Spinal cord (tissue), 10 donors: ENCODE data around the gene MYLIP. TPM values are rescaled to one million over a fixed set of nuclear protein-coding genes. Genes with fewer than 3 reads are reported as not detected.

Experiments
- DNase-seq, 6 donors: peaks; one replicate each; pipeline versions ENCODE4 v3.0.0 to v3.0.0-alpha.2; 2013 to 2015; ENCODE audit warnings: low spot score in 6 of 6, low read depth in 4 of 6
- H3K27ac ChIP-seq: one replicate; pipeline ENCODE4 v1.5.1; 2013; ENCODE audit warnings: low read depth, low read length, control low read depth
- H3K27me3 ChIP-seq: one replicate; pipeline ENCODE4 v1.6.1; 2013; ENCODE audit warnings: low read length; ENCODE audit not compliant: control insufficient read depth, insufficient read depth
- H3K36me3 ChIP-seq: one replicate; pipeline ENCODE4 v1.6.1; 2013; ENCODE audit warnings: low read length; ENCODE audit not compliant: control insufficient read depth, insufficient read depth
- H3K4me1 ChIP-seq: one replicate; pipeline ENCODE4 v1.6.1; 2013; ENCODE audit warnings: low read length; ENCODE audit not compliant: control insufficient read depth, insufficient read depth
- H3K4me3 ChIP-seq: one replicate; pipeline ENCODE4 v1.5.1; 2013; ENCODE audit warnings: low read depth, low read length, control low read depth
- H3K9me3 ChIP-seq: one replicate; pipeline ENCODE4 v1.6.1; 2013; ENCODE audit warnings: low read length; ENCODE audit not compliant: control insufficient read depth, insufficient read depth
- WGBS: methylation state at CpG from one replicate; pipeline ENCODE4 v1.1.5; 2013; ENCODE audit warnings: missing lambda C conversion rate; ENCODE audit not compliant: insufficient coverage; 5-methylcytosine and 5-hydroxymethylcytosine counted together
- polyA plus RNA-seq, 2 donors: library from polyadenylated mRNA; unstranded; fragments of 120-200 nt; gene quantifications; one replicate each; pipeline ENCODE4 v1.2.1, GENCODE V29; 2013; ENCODE audit not compliant: insufficient read length in 2 of 2
- total RNA-seq, 2 donors: library from RNA; depleted of rRNA in 1 of 2; stranded (reverse); fragments of 120-200 nt in 1 of 2; fragments of >200 nt in 1 of 2; gene quantifications; one replicate each; pipeline versions ENCODE4 v1.2.3 to v1.2.4, GENCODE V29; 2013 to 2014
- donor health status: healthy.

MYLIP gene
- total and polyA plus RNA-seq, 4 donors = 16.7 to 24.1 (median 18.8) TPM

GRCh38 chr6:16148498-16148897 is 19.6 kb downstream of the MYLIP start:
- no CpG with 5 or more reads among the region's 2 CpGs for WGBS
- no peak overlapping the region for H3K27ac ChIP-seq
- no peaks in the 10 kb centered on the region for H3K27me3 ChIP-seq
- DNase-seq = no peak
- H3K36me3 ChIP-seq = peaks cover 10% of the 10 kb centered on the region
- H3K4me3 ChIP-seq = no peak overlapping the region
- peaks cover 6% of the 10 kb centered on the region for H3K4me1 ChIP-seq
- H3K9me3 ChIP-seq = no peaks in the 10 kb centered on the region

GRCh38 chr6:16149305-16149704 is 20.4 kb downstream of the MYLIP start:
- Histone ChIP-seq H3K27ac (no peak overlapping the region), H3K4me1 (peaks cover 6% of the 10 kb centered on the region), H3K27me3 (no peaks in the 10 kb centered on the region), H3K36me3 (peaks cover 8% of the 10 kb centered on the region), H3K4me3 (no peak overlapping the region), H3K9me3 (no peaks in the 10 kb centered on the region)
- WGBS = 96% methylated on average over 2 of the region's 2 CpGs
- no peak for DNase-seq

- WGBS = 94% methylated on average over 7 of the region's 7 CpGs
- H3K4me3 ChIP-seq = no peak overlapping the region
- H3K9me3 ChIP-seq = no peaks in the 10 kb centered on the region
- no peaks in the 10 kb centered on the region for H3K27me3 ChIP-seq
- H3K4me1 ChIP-seq = peaks cover 4% of the 10 kb centered on the region
- no peak overlapping the region for H3K27ac ChIP-seq
- peaks cover 3% of the 10 kb centered on the region for H3K36me3 ChIP-seq
- DNase-seq = no peak
These were observed 21.2 kb downstream of the MYLIP start for GRCh38 chr6:16150098-16150497.

GRCh38 chr6:16153211-16153820 is 24.4 kb downstream of the MYLIP start:
- 80% methylated on average over 2 of the region's 9 CpGs for WGBS
- Histone ChIP-seq H3K27ac (no peak overlapping the region), H3K36me3 (no peaks in the 10 kb centered on the region), H3K4me1 (no peaks in the 10 kb centered on the region), H3K4me3 (no peak overlapping the region), H3K9me3 (no peaks in the 10 kb centered on the region), H3K27me3 (no peaks in the 10 kb centered on the region)
- DNase-seq = peak in 1 of 6 donors; percentile 67

- Histone ChIP-seq H3K36me3 (no peaks in the 10 kb centered on the region), H3K27ac (no peak overlapping the region), H3K4me1 (peaks cover 5% of the 10 kb centered on the region), H3K4me3 (no peak overlapping the region), H3K9me3 (no peaks in the 10 kb centered on the region), H3K27me3 (no peaks in the 10 kb centered on the region)
- WGBS = 83% methylated on average over 1 of the region's 2 CpGs
- DNase-seq = peak in 1 of 6 donors; percentile 35
These were observed 26.0 kb downstream of the MYLIP start for GRCh38 chr6:16154904-16155303.

- peaks cover 5% of the 10 kb centered on the region for H3K4me1 ChIP-seq
- no peak overlapping the region for H3K27ac ChIP-seq
- WGBS = 85% methylated on average over 1 of the region's 3 CpGs
- H3K36me3 ChIP-seq = no peaks in the 10 kb centered on the region
- H3K4me3 ChIP-seq = no peak overlapping the region
- H3K9me3 ChIP-seq = no peaks in the 10 kb centered on the region
- H3K27me3 ChIP-seq = no peaks in the 10 kb centered on the region
- peak in 1 of 6 donors; percentile 20 for DNase-seq
These were observed 28.6 kb downstream of the MYLIP start for GRCh38 chr6:16157492-16157891.

- 61% methylated on average over 11 of the region's 11 CpGs for WGBS
- H3K27me3 ChIP-seq = no peaks in the 10 kb centered on the region
- H3K27ac ChIP-seq = no peak overlapping the region
- H3K36me3 ChIP-seq = no peaks in the 10 kb centered on the region
- H3K9me3 ChIP-seq = no peaks in the 10 kb centered on the region
- peaks cover 5% of the 10 kb centered on the region for H3K4me1 ChIP-seq
- H3K4me3 ChIP-seq = no peak overlapping the region
- DNase-seq = peak in 2 of 6 donors; percentile 72 to 78
These were observed 29.0 kb downstream of the MYLIP start for GRCh38 chr6:16157909-16158308.

GRCh38 chr6:16158943-16159557 is 30.2 kb downstream of the MYLIP start:
- Histone ChIP-seq H3K36me3 (no peaks in the 10 kb centered on the region), H3K4me3 (no peak overlapping the region), H3K27me3 (no peaks in the 10 kb centered on the region), H3K4me1 (peaks cover 5% of the 10 kb centered on the region), H3K27ac (no peak overlapping the region), H3K9me3 (no peaks in the 10 kb centered on the region)
- WGBS = 57% methylated on average over 4 of the region's 7 CpGs
- peak in 1 of 6 donors; percentile 58 for DNase-seq

GRCh38 chr6:16160794-16161193 is 31.9 kb downstream of the MYLIP start:
- WGBS = 96% methylated on average over 11 of the region's 11 CpGs
- H3K4me3 ChIP-seq = no peak overlapping the region
- H3K9me3 ChIP-seq = no peaks in the 10 kb centered on the region
- peaks cover 5% of the 10 kb centered on the region for H3K4me1 ChIP-seq
- no peak for DNase-seq
- no peak overlapping the region for H3K27ac ChIP-seq
- no peaks in the 10 kb centered on the region for H3K36me3 ChIP-seq
- no peaks in the 10 kb centered on the region for H3K27me3 ChIP-seq

GRCh38 chr6:16162003-16162402 is 33.1 kb downstream of the MYLIP start:
- Histone ChIP-seq H3K36me3 (no peaks in the 10 kb centered on the region), H3K27ac (no peak overlapping the region), H3K9me3 (no peaks in the 10 kb centered on the region), H3K27me3 (no peaks in the 10 kb centered on the region), H3K4me1 (peaks cover 5% of the 10 kb centered on the region), H3K4me3 (no peak overlapping the region)
- no peak for DNase-seq
- no CpG with 5 or more reads among the region's 2 CpGs for WGBS
